Osteocyte (in vitro differentiated cells): ENCODE results near the gene GSTO2. TPM values are rescaled to one million over a fixed set of nuclear protein-coding genes. Genes with fewer than 3 reads are reported as not detected.

Experiments
- DNase-seq: peaks from one replicate; pipeline ENCODE4 v3.0.0; 2021; ENCODE audit warnings: mixed read lengths; ENCODE audit not compliant: unreplicated experiment; ENCODE audit errors: extremely low spot score
- H3K27ac Mint-ChIP-seq: one replicate; pipeline ENCODE4 v1.8.0; 2021; ENCODE audit warnings: mild to moderate bottlenecking, mixed read lengths; ENCODE audit not compliant: unreplicated experiment
- H3K27me3 Mint-ChIP-seq: one replicate; pipeline ENCODE4 v1.8.0; 2021; ENCODE audit warnings: mixed read lengths; ENCODE audit not compliant: unreplicated experiment
- H3K36me3 Mint-ChIP-seq: one replicate; pipeline ENCODE4 v1.8.0; 2021; ENCODE audit warnings: mixed read lengths; ENCODE audit not compliant: unreplicated experiment
- H3K4me1 Mint-ChIP-seq: one replicate; pipeline ENCODE4 v1.8.0; 2021; ENCODE audit warnings: mixed read lengths; ENCODE audit not compliant: unreplicated experiment
- H3K4me3 Mint-ChIP-seq: one replicate; pipeline ENCODE4 v1.8.0; 2021; ENCODE audit warnings: mild to moderate bottlenecking, moderate library complexity, mixed read lengths; ENCODE audit not compliant: unreplicated experiment
- H3K9me3 Mint-ChIP-seq: one replicate; pipeline ENCODE4 v1.8.0; 2021; ENCODE audit warnings: mixed read lengths; ENCODE audit not compliant: unreplicated experiment
- CTCF ChIP-seq: fragments of 200-600 bp; sonication (generic); IDR thresholded peaks from 2 replicates; pipeline ENCODE4 v1.5.0; 2021; ENCODE audit warnings: antibody characterized with exemption, mild to moderate bottlenecking, moderate library complexity
- total RNA-seq: library from RNA; stranded (reverse); gene quantifications from 2 replicates; pipeline ENCODE4 v1.2.1, GENCODE V29; 2021

GSTO2 gene
- total RNA-seq, 1 donor from 2014 or later: 0.54 TPM

GRCh38 chr10:104231784-104232612 lies 37.0 kb upstream of the GSTO2 start, which contains the start of gene CFAP43:
Gene CFAP43, minus strand, starts transcription at chr10:104232364. Its CDS starts 118 bp downstream, at chr10:104232246.
- Mint-ChIP-seq H3K4me1 (peaks cover 9% of the 10 kb centered on the region), H3K4me3 (peak within 1 kb of the TSS; percentile 79), H3K27ac (peak within 1 kb of the TSS; percentile 60), H3K9me3 (no peaks in the 10 kb centered on the region), H3K27me3 (peaks cover 52% of the 10 kb centered on the region), H3K36me3 (no peaks in the 10 kb centered on the region)
- DNase-seq: peak; percentile 99
- TF ChIP-seq CTCF: no peak

DNA sequence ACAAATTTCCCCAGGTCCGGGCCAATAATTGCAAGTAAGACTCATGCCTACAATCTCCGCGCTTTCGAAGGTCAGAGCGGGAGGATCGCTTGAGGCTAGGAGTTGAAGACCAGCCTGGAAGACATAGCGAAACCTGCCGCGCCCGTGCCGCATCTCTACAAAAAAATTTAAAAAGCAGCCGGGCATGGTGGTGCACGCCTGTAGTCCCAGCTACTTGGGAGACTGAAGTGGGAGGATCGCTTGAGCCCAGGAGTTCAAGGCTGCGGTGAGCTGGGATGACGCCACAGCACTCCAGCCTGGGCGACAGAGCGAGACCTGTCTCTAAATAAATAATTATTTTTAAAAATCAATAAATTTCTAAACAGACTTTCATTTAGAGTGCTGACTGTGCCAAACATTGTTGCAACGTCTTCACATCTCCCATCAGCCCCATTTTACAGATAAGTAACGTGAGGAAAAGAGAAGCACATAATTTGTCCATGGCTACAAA lies 36.3 kb upstream of the GSTO2 start:
- peak overlapping the region; percentile 79 for H3K4me3 Mint-ChIP-seq
- no peaks in the 10 kb centered on the region for H3K36me3 Mint-ChIP-seq
- H3K4me1 Mint-ChIP-seq: peaks cover 9% of the 10 kb centered on the region
- no peak overlapping the region for H3K27ac Mint-ChIP-seq
- DNase-seq: no peak
- peaks cover 51% of the 10 kb centered on the region for H3K27me3 Mint-ChIP-seq
- TF ChIP-seq CTCF: no peak
- no peaks in the 10 kb centered on the region for H3K9me3 Mint-ChIP-seq

GRCh38 chr10:104233817-104234216 lies 35.2 kb upstream of the GSTO2 start:
- Mint-ChIP-seq H3K36me3 (no peaks in the 10 kb centered on the region), H3K4me1 (peaks cover 9% of the 10 kb centered on the region), H3K27ac (no peak overlapping the region), H3K27me3 (peaks cover 50% of the 10 kb centered on the region), H3K9me3 (no peaks in the 10 kb centered on the region), H3K4me3 (no peak overlapping the region)
- no peak for TF ChIP-seq CTCF
- no peak for DNase-seq

GRCh38 chr10:104234934-104235333 lies 34.0 kb upstream of the GSTO2 start:
- Mint-ChIP-seq H3K4me3 (no peak overlapping the region), H3K27ac (no peak overlapping the region), H3K27me3 (peaks cover 56% of the 10 kb centered on the region), H3K9me3 (no peaks in the 10 kb centered on the region), H3K4me1 (peaks cover 9% of the 10 kb centered on the region), H3K36me3 (no peaks in the 10 kb centered on the region)
- TF ChIP-seq CTCF: no peak
- DNase-seq: no peak

DNA sequence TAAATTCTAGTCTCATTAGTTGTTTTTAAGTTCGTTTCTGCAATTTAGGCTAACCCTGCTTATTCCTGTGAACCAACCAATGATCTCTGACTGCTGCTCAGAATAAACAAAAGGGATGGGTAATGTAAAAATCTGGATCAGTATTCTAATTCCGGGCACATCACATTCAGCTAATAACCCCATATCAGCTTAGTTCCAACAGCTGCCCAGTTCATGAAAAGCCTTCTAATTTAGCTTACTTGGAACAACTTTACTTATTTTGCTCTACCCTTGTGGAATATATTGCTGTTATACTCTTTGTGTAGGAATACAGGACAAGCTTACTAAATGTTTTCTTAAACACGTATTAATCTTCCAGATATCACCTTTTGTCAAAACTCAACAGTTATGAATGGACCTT lies 33.2 kb upstream of the GSTO2 start:
- Mint-ChIP-seq H3K27me3 (peaks cover 63% of the 10 kb centered on the region), H3K27ac (no peak overlapping the region)

More for the DNA sequence above, 33.2 kb upstream of the GSTO2 start:
- H3K4me1 Mint-ChIP-seq: peaks cover 9% of the 10 kb centered on the region
- no peak for TF ChIP-seq CTCF
- H3K36me3 Mint-ChIP-seq: no peaks in the 10 kb centered on the region
- no peak for DNase-seq
- no peaks in the 10 kb centered on the region for H3K9me3 Mint-ChIP-seq
- H3K4me3 Mint-ChIP-seq: no peak overlapping the region
